Astrocyte of the spinal cord (primary cell): ENCODE data around the gene EEIG1.

ENCODE experiments used
- DNase-seq: peaks from one replicate; pipeline ENCODE4 v3.0.0; 2011; ENCODE audit warnings: low read depth, low spot score
- H3K4me3 ChIP-seq: 2 replicates; pipeline ENCODE4 v1.5.1; 2011; ENCODE audit warnings: low read depth, mild to moderate bottlenecking, low read length, moderate library complexity
- CTCF ChIP-seq: IDR thresholded peaks from 2 replicates; pipeline ENCODE4 v1.5.1; 2012; ENCODE audit warnings: low read depth, mild to moderate bottlenecking, low read length, inconsistent platforms
- in situ Hi-C: cut with HindIII; loops from 2 replicates; pipeline ENCODE4 v1.10.0; 2017; ENCODE audit warnings: low sequenced_read_pairs

The EEIG1 gene

GRCh38 chr9:127938298-127938690, 42.5 kb downstream of the EEIG1 start:
- H3K4me3 ChIP-seq, result peak overlapping the region; percentile 68
- TF ChIP-seq CTCF, result no peak
- in situ Hi-C loops, result no loop called here
- DNase-seq, result no peak

GRCh38 chr9:127937388-127938297, 43.1 kb downstream of the EEIG1 start, which contains the start of gene DPM2:
DPM2 (minus strand) TSS chr9:127937854; CDS start chr9:127937820, 34 bp downstream.
- in situ Hi-C loops, result no loop called here
- DNase-seq, result peak; percentile 87
- peak within 1 kb of the TSS; percentile 68 for H3K4me3 ChIP-seq
- no peak for TF ChIP-seq CTCF

GRCh38 chr9:127937056-127937387, 43.8 kb downstream of the EEIG1 start:
- in situ Hi-C loops, result no loop called here
- peak overlapping the region; percentile 68 for H3K4me3 ChIP-seq
- TF ChIP-seq CTCF, result no peak
- no peak for DNase-seq

GRCh38 chr9:127936347-127936852, 44.4 kb downstream of the EEIG1 start:
- peak overlapping the region; percentile 68 for H3K4me3 ChIP-seq
- in situ Hi-C loops, result no loop called here
- DNase-seq, result no peak
- no peak for TF ChIP-seq CTCF

GRCh38 chr9:127935765-127936221, 45.0 kb downstream of the EEIG1 start:
- no peak for DNase-seq
- in situ Hi-C loops, result no loop called here
- no peak overlapping the region for H3K4me3 ChIP-seq
- no peak for TF ChIP-seq CTCF

- no peak for DNase-seq
- in situ Hi-C loops, result no loop called here
- no peak overlapping the region for H3K4me3 ChIP-seq
- no peak for TF ChIP-seq CTCF
Measured at GRCh38 chr9:127934986-127935385, 45.8 kb downstream of the EEIG1 start.
